Upper lobe of left lung (tissue), 4 donors: ENCODE measurements around the gene B4GALNT1.

Experiments used
- EP300 ChIP-seq, 4 donors: sonication (generic); formaldehyde crosslinking; IDR thresholded peaks; one replicate each; pipeline ENCODE4 v1.5.1; 2017; ENCODE audit warnings: antibody characterized with exemption in 4 of 4, control low read depth in 2 of 4
- POLR2A ChIP-seq, 4 donors: fragments of 450-650 bp; IDR thresholded peaks; one replicate each; pipeline ENCODE4 v1.5.1; 2016 to 2017; ENCODE audit warnings: antibody characterized with exemption in 4 of 4, mild to moderate bottlenecking in 2 of 4
- POLR2AphosphoS5 ChIP-seq, 2 donors: sonication (generic); formaldehyde crosslinking; IDR thresholded peaks; one replicate each; pipeline ENCODE4 v1.5.1; 2017; ENCODE audit warnings: antibody characterized with exemption in 2 of 2
- TF ChIP-seq, protein P1 (sequence below), 6 experiments: fragments of 450-650 bp in 4 of 6; fragments of 200-600 bp in 2 of 6; sonication (generic) in 2 of 6; IDR thresholded peaks; one replicate each; pipeline ENCODE4 v1.5.1; 2016 to 2019; ENCODE audit warnings: antibody characterized with exemption in 6 of 6

DNA sequence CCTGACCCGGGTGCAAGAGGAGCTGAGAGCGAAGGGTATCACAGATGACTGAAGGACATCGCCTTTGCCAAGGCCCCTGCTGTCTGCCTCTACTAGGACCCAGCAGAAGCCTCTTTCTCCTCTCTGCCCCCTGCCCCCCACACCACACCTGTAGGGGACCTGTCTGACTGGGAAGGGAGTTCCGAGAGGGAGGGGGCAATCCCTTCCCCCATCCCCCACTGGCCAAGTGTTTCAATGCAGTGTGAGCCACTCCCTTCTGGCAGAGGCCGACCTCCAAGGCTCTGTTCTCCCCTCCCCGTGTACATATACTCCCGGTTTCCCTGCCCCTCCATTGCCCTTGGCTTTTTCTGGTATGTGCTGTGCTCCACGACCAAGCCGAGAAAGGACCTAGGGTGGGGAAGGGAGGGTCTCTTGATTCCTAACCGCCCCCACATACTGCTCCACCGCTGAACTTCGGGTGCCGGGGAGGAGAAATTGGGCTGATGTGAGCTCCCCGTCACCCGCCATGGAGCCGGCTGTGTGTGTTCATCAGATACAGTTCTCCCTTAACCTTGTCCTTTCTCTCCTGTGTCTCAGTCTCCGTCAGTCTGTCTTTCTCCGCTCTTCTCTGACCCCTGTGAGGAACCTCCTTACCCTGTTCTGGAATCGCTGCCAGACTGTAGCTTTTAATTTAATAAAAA is 23.8 kb downstream of the B4GALNT1 start:
- TF ChIP-seq POLR2A (IDR thresholded peaks at IDR 0.05): no peak
- TF ChIP-seq, protein P1, sequence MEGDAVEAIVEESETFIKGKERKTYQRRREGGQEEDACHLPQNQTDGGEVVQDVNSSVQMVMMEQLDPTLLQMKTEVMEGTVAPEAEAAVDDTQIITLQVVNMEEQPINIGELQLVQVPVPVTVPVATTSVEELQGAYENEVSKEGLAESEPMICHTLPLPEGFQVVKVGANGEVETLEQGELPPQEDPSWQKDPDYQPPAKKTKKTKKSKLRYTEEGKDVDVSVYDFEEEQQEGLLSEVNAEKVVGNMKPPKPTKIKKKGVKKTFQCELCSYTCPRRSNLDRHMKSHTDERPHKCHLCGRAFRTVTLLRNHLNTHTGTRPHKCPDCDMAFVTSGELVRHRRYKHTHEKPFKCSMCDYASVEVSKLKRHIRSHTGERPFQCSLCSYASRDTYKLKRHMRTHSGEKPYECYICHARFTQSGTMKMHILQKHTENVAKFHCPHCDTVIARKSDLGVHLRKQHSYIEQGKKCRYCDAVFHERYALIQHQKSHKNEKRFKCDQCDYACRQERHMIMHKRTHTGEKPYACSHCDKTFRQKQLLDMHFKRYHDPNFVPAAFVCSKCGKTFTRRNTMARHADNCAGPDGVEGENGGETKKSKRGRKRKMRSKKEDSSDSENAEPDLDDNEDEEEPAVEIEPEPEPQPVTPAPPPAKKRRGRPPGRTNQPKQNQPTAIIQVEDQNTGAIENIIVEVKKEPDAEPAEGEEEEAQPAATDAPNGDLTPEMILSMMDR (IDR thresholded peaks at IDR 0.05): no peak
- TF ChIP-seq EP300 (IDR thresholded peaks at IDR 0.05): no peak
- no peak for TF ChIP-seq POLR2AphosphoS5 (IDR thresholded peaks at IDR 0.05)
